GM19395 (cell line): ENCODE measurements around the gene STAT6.

Source experiments
- ATAC-seq: cut with Tn5 transposase; IDR thresholded peaks from one replicate; pipeline ENCODE4 v1.9.1; 2021; ENCODE audit warnings: mild to moderate bottlenecking, moderate library complexity; ENCODE audit not compliant: unreplicated experiment

Gene STAT6

DNA sequence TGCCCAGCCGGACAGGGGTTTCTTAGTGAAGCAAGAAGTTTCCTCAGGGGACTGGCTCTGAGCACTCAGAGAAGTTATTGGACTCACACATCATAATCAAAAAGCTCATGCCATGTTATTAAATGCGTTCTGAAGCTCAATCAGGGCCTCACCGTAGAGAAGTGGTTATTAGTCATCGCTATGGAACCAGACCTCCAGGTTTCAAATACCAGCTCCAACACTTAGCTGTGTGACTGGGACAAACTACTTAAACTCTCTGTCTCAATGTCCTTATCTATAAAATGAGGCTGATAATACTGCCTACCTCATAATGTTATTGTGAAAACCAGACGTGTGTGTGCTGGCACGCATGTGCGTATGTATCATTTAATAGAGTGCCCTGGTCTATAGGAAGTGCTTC is 7.3 kb downstream of the STAT6 start:
- ATAC-seq: no peak

DNA sequence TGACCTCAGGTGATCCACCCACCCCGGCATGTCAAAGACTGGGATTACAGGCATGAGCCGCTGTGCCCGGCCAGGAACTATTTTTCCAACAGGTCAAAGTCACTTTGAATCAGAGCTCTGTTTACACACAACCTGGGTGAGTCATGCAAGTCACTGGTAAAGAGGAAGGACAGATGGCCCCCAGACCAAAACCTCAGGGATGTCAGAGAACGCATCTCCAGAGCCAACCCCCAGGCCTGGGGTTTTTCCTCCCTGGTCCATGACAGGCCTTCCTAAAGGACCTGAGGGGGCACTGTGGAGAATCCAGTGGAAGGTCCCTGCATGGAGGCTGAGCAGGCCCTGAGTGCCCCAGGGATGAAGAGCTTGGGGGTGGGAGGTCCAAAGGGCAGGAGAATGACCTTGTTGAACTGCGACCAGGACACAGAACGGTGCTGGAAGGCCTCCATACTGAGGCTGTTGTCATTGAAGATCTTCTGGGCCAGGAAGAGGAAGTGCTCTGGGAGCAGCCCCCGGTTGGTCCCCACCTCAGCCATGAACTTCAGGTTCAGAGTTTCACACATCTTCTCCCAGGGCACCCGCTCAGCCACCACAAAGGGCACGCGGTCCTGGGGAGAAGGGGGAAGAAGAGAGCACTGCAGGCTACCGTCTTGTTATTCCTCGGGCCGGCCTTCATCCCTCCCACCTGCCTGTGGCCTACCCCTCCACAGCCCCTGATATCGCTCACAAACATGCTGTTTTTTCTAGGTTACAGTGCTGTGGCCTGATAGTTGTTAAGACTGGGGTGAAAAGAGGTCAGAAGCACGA is 9.1 kb downstream of the STAT6 start:
- ATAC-seq: no peak

DNA sequence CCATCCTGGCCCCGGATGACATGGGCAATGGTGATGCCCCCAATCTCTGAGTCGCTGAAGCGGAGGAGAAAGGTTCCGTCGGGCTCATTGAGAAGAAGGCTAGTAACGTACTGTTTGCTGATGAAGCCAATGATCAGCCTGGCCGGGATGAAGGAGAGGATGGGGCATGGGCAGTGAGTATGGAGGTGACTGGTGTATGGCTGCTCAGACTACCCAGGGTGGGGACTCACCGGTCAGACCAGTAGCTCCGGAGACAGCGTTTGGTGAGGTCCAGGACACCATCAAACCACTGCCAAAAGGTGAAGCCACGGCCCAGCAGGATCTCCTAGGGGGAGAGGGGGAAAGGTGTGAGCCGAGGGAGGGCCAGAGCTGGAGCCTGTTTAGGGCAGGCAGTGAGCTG is 11.4 kb downstream of the STAT6 start:
- no peak for ATAC-seq

DNA sequence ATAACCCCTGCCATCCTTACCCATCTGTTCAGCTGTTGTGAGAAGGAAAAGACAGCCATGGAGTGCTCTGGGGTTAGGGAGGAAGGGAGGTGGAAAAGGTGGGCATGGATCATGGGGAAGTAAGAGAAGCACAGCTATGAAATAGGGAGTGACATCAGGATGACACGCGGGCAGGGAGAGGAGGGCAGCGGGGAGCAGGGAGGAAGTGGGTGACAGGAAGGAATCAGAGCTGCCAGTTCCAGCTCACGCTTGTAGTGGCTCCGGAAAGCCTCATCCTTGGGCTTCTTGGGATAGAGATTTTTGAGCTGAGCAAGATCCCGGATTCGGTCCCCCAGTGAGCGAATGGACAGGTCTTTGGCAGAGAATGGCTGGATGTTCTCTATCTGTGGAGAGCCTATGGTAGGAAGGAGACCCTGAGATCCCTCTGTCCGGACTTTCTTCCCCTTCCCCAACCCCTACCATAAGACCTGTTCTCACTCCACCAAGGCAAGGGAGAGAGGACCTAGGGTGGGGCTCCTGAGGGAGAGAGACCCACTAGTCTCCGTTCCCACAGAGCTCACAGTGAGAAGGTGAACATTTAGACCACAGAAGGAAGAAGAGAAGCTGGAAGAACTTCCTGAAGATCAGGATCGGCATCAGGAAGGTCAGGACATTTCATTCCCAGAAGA is 12.0 kb downstream of the STAT6 start:
- no peak for ATAC-seq

DNA sequence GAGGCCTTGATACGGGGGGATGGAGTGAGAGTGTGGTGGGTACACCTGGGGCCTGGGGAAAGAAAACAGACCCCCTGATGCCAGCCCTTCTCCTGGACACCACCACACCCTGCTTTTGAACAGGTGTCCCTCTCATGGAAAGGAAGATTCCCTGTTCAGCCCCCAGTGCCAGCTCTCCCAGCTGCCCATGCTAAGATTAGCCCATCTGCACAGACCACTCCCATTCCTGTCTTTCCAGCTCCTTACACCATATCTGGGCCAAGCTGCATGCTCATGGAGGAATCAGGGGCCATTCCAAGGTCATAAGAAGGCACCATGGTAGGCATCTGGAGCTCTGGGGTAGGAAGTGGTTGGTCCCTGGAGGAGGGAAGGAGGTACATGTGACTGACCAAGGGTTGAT is 12.6 kb downstream of the STAT6 start:
- ATAC-seq: no peak

DNA sequence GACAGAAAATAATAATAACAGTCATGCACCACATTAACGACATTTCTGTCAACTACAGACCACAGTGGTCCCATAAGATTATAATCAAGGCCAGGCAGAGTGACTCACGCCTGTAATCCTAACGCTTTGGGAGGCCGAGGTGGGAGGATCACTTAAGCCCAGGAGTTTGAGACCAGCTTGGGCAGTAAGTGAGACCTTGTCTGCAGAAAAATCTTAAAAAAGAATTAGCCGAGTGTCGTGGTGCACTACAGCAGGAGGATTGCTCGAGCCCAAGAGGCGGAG is 13.7 kb downstream of the STAT6 start:
- ATAC-seq: no peak

DNA sequence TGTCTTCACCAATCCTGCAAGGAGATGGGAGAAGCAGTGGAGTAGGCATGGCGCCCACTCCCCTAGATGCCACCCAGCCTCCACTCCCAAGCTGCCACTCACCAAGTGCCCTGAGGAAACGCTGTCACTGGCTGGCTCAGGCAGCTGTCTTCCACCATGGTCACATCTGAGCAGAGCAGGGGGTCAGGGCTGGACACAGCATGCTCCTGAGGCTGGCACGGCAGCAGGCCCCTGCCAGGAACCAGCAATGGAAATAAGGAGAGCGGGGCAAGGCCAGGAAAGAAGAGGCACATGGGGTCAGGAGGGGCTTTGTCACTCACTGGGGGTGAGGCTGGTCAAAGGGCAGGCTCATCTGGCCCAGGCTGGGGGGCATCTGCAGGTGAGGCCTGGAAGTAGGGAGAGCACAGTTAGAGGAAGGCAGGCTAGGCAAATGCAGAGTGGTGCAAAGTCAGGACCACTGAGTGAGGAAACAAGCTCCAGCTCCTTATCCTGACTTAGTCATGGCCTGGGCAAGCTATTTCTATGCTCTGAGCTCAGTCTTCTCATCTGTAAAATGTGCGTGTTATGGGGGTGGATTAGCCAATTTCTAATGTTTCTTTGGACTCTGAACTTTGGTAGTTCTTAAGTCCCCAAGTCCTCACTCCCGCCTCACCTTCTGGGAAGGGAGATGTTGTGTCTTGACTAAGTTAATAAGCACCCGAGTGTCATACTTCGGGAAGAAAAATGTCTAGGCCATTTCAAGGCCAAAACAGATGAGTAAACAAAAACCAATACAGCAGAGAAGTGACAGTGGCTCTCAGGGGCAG is 14.2 kb downstream of the STAT6 start:
- ATAC-seq: no peak

DNA sequence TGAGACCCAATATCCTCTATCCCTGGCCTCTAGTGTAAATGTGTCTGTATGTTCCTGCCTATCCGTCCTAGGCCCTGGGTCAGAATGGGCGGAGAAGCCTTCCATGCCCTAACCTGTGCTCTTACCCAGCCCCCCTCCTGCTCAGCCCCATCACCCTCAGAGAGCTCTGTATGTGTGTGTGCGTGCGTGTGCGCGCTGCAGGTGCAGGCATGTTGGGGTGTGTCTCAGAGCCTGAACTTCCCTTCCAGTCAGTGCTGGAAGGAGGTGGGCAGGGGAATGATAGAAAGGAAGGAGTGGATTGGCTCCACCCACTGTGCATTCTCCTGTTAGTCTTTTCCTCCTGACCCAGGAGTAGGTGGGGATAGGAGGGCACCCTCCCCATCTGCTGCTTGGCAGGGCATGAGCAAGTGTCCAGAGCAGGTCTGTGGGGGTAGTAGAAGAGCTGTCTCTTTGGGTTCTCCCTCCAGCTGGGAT is 15.0 kb downstream of the STAT6 start:
- no peak for ATAC-seq

DNA sequence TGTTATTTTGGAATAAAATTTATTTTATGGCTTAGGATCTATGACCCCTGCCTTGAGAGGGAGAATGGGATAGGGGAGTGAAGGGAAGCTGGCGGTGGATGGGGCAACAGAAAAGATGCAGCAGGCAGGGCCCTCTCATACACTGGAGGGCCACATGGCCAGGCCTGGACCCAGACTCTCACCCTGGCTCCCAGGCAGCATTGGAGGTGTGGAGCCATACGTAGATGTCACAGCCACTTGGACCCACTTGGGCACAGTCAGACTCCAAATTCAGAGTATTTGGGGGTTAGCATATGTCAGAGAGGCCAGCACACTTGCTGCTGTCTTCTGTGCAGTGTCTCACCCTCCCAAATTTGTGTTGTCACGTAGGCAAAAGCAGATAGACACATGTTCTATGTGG is 15.7 kb downstream of the STAT6 start:
- ATAC-seq: no peak

DNA sequence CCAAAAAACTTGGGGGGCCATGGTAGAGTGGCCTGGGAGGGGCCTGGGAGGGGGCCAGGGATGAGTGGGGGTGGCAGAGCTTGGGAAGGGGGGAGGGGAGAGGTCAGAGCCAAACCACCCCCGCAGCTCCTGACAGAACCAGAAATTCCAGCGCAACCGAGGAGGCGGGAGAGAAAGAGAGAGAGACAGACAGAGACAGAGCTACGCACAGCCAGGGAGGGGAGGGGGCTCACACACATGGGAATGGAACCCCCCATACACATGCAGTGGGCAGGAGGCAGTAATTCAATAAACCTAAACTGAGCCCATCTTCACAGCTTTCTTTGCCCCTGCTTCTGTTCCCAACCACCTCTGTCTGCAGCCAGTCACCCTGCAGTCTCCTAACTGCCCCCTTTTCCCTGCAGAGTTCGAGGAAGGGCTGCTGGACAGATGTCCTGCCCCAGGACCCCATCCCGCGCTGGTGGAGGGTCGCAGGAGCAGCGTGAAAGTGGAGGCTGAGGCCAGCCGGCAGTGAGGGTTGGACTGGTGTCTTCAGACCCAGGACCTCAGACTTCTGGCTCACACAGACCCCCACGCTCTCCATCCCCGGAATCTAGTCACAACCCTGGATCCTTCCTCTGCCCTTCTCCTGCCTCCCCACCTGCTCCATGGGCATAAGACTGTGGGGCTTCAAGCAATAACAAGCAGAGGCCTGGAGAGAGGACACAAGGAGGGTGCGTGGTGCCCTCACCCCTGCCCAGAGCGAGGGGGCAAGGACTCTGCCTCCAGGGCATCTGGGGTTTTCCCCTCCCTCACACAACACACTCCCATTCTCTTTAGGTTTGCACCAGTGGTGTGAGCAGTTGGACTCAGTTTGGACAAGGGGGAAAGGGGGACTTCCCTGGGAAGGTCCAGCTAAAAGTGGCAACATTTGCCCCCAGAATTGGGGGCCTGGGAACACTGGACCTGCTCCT is 16.7 kb downstream of the STAT6 start:
- no peak for ATAC-seq

DNA sequence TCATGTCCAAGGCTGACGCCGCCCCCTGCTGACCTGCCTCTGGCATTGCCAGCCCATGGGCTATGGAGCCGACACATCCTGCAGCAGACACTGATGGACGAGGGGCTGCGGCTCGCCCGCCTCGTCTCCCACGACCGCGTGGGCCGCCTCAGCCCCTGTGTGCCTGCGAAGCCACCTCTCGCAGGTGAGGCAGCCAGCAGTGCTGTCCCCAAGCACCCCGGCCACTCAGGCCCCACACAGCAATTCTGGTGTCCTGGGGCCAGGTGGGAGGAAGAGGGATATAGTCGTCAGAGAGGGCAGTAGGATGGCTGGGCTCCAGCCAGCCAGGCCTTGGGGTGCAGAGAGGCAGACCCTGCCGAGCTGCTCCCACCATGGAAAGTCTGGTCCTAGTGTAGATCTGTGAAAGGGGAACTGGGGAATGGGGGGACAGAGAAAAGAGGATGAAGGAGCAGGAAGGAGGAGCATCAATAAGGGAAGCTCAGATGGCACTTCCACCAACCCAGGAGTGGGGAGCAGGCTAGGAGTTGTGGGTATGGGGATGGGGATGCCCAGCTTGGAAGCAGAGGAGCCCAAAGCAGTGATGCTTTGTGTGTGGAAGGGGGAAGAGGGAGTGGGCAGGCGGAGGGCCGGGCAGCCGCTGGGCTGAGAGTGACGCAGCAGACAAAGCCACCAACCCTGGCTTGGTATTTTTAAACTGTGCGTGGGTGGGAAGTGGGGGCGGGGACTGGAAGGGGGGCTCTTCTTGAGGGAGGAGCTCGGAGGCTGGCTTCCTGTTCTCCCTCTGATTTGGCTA is 17.6 kb downstream of the STAT6 start:
- no peak for ATAC-seq

DNA sequence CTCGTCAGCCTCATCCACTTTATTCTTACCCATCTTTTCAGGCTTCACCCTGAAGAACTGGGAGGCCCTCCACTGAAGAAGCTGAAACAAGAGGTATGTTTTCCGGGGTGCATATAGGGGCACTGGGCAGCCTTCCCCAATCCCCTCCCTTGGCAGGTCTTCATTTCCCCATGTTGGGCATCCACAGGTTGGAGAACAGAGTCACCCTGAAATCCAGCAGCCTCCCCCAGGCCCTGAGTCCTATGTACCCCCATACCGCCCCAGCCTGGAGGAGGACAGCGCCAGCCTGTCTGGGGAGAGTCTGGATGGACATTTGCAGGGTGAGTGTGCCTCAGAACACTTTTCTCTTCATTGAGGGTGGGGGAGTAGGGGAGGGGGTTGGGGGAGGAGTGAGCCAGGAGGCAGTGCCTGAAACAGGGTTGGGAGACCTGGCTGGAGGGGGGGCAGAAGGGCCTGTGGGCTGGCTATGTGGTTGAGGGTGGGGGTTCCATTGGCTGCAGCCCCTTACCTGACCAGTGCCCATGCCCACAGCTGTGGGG is 18.2 kb downstream of the STAT6 start:
- ATAC-seq: no peak

DNA sequence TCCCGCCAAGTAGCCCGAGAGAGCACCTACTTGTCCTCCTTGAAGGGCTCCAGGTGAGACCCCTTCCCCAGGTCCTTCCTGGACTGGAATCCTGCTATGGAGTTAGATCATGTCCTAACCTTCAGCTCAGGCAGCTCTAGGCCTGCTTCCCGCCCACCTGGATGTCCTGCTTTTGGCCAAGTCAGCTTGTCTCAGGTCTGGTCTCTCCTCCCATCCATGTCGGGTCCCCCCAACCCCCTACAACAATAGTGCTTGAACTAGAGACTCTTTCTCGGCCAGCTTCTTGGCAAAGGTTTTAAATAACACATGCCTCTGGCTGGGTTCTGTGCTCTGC is 18.7 kb downstream of the STAT6 start:
- no peak for ATAC-seq

DNA sequence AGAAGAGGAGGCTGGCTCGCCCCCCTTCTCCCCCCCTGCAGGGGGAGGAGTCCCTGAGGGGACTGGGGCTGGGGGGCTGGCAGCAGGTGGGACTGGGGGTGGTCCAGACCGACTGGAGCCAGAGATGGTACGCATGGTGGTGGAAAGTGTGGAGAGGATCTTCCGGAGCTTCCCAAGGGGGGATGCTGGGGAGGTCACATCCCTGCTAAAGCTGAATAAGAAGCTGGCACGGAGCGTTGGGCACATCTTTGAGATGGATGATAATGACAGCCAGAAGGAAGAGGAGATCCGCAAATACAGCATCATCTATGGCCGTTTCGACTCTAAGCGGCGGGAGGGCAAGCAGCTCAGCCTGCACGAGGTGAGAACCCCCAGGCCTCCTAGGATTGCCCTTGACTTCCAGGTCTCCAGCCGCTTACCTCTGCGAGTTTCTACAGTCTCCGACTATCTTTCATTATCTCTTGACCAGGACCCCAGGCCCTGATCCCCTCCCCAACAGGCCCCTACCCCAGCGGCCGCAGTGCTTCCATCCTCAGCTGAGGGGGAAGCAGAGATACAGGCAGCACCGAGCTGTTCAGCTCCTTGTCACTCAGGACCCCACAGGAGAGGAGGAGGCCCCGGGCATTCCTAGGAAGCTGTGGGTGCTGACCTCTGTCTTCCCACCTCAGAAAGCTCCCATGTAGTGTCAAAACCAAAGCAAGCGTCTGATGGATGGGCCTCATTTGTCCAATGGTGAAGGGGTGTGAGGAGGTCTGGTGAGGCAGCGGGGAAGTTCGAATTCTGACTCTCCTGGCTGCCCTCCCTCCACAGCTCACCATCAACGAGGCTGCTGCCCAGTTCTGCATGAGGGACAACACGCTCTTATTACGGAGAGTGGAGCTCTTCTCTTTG is 19.3 kb downstream of the STAT6 start:
- ATAC-seq: no peak

DNA sequence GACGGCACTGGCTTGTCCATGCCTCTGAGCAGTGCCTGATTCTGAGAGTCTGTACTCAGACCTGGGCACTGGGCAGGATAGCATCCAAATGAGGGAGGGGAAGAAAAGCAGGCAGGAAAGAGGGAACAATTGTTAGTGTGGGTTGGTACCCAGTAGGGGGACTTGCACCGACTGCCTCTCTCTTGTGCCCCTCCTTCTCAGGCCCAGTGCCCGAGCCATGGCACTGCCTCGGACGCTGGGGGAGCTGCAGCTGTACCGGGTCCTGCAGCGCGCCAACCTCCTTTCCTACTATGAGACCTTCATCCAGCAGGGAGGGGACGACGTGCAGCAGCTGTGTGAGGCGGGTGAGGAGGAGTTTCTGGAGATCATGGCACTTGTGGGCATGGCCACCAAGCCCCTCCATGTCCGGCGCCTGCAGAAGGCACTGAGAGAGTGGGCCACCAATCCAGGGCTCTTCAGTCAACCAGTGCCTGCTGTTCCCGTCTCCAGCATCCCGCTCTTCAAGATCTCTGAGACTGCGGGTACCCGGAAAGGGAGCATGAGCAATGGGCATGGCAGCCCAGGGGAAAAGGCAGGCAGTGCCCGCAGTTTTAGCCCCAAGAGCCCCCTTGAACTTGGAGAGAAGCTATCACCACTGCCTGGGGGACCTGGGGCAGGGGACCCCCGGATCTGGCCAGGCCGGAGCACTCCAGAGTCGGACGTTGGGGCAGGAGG is 20.1 kb downstream of the STAT6 start:
- no peak for ATAC-seq

DNA sequence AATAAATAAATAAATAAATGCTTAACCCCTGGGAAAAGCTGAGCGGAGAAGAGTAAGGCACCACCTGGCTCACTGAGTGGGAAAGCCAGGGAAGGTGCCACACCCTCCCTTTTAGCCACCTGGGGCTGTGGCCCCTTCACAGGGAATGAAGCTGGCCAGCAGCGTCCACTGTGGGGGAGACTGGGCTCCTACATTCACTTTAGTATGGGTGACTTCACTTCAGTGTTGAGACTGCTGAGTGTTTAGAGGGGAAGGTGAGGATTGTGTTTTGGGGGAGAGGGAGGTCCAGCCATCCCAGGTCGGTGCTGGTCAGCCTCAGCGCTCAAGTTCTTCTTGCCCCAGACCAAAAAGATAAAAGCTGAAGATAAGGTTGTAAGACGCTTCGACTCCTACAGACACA is 20.7 kb downstream of the STAT6 start:
- no peak for ATAC-seq

DNA sequence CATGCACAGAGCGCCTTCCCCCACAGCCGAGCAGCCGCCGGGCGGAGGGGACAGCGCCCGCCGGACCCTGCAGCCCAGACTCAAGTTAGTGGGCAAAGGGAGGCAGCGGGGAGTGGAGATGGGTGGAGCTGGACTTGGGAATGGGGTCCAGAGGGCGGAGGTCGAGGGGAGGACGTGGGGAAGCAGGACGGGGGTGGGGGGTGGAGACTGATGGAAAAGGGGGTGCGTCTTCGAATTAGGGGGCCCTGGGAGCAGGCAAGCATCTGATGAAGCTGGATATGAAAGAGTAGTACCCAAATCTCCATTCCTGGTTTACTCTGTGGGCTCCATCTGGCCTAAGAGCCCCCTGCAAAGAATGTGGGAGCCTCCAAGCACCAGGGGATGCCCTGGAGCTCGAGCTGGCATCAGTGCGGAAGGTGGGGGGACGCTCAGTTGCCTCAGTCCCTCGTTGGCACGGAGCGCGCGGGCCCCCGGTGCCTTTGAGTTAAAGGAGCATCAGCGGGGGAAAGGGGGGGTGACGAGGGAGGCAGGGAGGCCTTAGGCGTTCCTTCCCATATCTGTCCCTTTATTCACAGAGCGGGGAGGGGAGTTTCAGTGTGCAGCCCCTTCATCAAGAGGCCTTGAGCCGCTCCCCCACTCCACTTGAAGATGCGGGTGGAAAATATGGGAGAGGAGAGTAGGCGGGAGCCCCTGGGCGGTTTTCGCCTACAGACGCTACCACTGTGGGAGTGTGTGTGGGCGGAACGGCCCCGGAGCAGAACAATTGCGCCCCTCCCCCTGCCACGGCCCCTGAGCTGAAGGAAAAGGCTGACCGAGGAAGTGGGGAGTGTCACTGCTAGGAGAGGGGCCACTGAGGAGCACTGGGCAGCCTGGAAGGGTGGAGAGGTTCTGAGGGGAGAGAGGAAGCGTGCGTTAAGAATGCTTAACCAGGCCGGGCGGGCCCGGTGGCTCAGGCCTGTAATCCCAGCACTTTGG is 21.6 kb downstream of the STAT6 start:
- no peak for ATAC-seq
